ENCODE measurements around the gene ATP6V0B. TPM values are rescaled to one million over a fixed set of nuclear protein-coding genes. Genes with fewer than 3 reads are reported as not detected.

The ATP6V0B gene
- total RNA-seq, 1 donor from 2014 or later = 205 TPM

DNA sequence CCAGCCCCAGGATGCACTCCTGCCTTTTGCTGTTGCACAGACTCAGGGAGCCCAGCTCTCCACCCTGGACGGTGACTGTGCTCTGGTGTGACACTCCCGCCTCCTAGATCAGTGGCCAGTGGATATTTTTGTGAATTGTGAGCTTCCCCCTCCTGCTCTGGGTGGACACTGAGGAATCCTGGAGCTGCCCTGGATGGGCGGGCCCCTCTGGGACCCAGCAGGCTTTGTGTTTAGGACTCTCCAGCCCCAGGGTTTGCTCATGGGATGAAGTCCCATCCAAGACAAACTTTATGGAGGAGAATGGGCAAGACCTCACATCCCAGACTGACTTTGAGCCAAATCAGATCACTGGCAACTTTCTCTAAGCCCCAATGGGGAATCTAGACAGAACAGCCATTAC, 40.4 kb downstream of the ATP6V0B start:
- ATAC-seq (no peak), DNase-seq (no peak)
- no peaks in the 10 kb centered on the region for H3K4me1 ChIP-seq
- intact Hi-C loops (cut with DNase I) = no loop called here
- H3K27me3 ChIP-seq (ENCODE audit: low read depth) = no peaks in the 10 kb centered on the region
- no peaks in the 10 kb centered on the region for H3K36me3 ChIP-seq
- H3K4me3 ChIP-seq = no peak overlapping the region
- TF ChIP-seq, protein P1, sequence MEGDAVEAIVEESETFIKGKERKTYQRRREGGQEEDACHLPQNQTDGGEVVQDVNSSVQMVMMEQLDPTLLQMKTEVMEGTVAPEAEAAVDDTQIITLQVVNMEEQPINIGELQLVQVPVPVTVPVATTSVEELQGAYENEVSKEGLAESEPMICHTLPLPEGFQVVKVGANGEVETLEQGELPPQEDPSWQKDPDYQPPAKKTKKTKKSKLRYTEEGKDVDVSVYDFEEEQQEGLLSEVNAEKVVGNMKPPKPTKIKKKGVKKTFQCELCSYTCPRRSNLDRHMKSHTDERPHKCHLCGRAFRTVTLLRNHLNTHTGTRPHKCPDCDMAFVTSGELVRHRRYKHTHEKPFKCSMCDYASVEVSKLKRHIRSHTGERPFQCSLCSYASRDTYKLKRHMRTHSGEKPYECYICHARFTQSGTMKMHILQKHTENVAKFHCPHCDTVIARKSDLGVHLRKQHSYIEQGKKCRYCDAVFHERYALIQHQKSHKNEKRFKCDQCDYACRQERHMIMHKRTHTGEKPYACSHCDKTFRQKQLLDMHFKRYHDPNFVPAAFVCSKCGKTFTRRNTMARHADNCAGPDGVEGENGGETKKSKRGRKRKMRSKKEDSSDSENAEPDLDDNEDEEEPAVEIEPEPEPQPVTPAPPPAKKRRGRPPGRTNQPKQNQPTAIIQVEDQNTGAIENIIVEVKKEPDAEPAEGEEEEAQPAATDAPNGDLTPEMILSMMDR (IDR thresholded peaks at IDR 0.05) = no peak
- H3K27ac ChIP-seq = no peak overlapping the region
- H3K9me3 ChIP-seq = no peaks in the 10 kb centered on the region

DNA sequence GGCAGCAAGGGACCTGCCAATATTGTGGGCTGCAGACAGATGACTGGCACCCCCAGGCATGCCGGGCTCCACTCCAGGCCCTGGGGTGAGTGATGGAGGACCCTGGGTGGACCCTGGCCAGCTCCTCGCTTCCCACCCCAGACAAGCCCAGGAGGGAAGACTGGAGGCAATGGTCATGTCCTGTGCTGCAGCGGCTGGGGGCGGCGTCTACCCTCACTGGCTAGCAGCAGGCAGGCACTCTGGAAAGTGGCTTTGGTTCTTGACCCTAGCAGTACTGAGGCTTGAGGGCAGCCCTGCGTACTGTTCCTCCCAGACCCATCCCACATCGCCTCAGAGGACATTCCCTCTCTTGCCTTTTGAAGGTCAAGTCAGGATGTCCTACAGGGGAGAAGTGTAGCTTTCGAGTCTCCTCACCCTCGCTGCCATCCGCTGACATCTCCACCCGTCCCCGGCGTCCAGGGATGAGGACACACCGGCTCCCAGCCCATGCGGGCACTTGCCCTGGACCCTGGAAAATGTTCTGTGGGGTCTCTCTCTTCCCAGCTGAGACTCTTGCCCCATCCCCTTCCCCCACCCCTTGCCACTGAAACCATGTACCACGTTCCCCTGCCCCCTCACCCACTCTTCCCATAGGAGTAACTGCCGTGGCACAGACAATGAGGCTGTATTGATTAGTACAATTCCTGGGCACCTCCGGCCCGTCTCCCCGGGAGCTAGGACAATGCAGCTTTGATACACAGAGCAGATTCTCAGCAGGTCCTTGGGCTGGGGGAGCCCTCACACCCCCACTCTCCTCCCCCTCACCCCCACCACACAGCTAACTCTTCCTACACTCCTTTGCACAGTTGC, 41.5 kb downstream of the ATP6V0B start:
- Histone ChIP-seq H3K36me3 (no peaks in the 10 kb centered on the region), H3K4me1 (no peaks in the 10 kb centered on the region), H3K27me3 (ENCODE audit: low read depth) (no peaks in the 10 kb centered on the region), H3K9me3 (no peaks in the 10 kb centered on the region), H3K27ac (no peak overlapping the region), H3K4me3 (no peak overlapping the region)
- ATAC-seq (no peak), DNase-seq (no peak)
- intact Hi-C loops (cut with DNase I) = no loop called here
- TF ChIP-seq, protein P1 (IDR thresholded peaks at IDR 0.05) = no peak

DNA sequence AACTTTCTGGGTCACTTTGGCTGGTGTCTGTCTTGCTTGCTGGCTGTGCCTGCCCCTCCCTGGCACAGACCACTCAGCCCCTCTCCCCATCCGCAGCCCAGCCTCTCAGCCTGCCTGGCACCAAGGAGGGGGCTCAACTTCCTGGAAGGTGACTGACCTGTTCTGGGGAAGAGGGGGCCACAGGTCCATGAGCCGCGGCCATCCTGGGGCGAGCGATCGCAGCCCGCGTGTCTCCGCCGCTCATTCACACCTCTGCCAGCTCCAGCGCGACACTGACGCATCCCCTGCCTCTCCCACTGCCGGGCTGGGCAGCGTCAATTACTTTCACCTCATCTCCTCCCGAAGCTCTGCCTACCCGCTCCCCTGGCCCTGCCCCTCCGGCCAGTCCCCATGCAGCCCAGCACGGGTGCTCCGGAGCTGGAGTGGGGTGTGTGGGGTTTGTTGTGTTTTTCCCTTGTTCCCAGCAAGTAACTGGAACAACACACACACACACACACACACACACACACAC, 42.2 kb downstream of the ATP6V0B start:
- Histone ChIP-seq H3K27ac (no peak overlapping the region), H3K4me1 (no peaks in the 10 kb centered on the region), H3K27me3 (ENCODE audit: low read depth) (no peaks in the 10 kb centered on the region), H3K9me3 (no peaks in the 10 kb centered on the region), H3K36me3 (no peaks in the 10 kb centered on the region), H3K4me3 (no peak overlapping the region)
- intact Hi-C loops (cut with DNase I) = no loop called here
- DNase-seq (no peak), ATAC-seq (no peak)
- TF ChIP-seq, protein P1 (IDR thresholded peaks at IDR 0.05) = no peak

DNA sequence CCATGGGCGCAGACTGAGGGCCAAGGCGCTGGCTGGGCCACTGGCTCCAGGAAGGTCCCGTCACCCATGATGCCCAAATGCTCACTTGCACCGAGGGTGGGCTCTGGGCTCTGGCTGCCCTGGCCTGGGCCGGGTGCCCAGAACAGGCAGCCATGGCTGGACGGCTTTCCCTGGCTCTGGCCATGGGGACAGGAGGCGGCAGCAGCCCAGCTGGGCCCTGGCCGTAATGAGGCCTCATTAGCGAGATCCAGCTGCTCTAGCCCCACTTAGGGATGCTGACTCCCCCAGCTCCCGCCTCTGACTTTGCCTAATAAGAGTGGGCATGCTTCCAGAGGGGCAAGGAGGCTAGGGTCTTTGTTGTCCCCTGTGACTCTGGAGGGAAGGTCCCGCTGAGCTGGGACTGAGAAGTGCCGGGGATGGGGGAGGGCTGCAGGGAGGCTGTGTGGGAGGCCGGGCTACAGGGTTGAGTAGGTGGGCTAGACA, 44.7 kb downstream of the ATP6V0B start:
- TF ChIP-seq, protein P1 (IDR thresholded peaks at IDR 0.05) = no peak
- H3K27me3 ChIP-seq (ENCODE audit: low read depth) = no peaks in the 10 kb centered on the region
- DNase-seq = no peak

DNA sequence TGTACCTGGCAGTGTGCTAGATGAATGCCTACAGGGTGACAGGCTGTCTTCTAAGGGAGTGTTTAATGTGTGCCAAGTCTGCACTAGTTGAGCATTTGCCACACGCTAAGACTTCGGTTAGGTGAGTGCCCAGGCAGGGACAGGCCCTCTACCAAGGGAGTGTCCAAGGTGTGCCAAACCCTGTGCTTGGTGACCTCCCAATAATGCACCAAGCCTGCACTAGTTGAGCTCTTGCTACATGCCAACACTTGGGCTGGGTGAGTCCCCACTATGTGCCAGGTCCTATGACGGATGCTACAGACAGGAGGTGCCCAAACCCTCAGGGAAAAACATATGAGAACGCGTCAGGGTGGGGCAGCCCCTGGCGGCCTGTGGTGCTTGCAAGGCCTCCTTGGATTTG, 45.7 kb downstream of the ATP6V0B start:
- no peak for ATAC-seq
- intact Hi-C loops (cut with DNase I) = no loop called here
- TF ChIP-seq, protein P1 (IDR thresholded peaks at IDR 0.05) = no peak
- no peak overlapping the region for H3K27ac ChIP-seq
- peaks cover 3% of the 10 kb centered on the region for H3K36me3 ChIP-seq
- no peak for DNase-seq
- H3K27me3 ChIP-seq (ENCODE audit: low read depth) = no peaks in the 10 kb centered on the region
- H3K4me3 ChIP-seq = no peak overlapping the region
- H3K4me1 ChIP-seq = no peaks in the 10 kb centered on the region
- no peaks in the 10 kb centered on the region for H3K9me3 ChIP-seq

More for the DNA sequence above, 44.7 kb downstream of the ATP6V0B start:
- H3K36me3 ChIP-seq = peaks cover 3% of the 10 kb centered on the region
- ATAC-seq = no peak
- H3K27ac ChIP-seq = no peak overlapping the region
- H3K4me1 ChIP-seq = no peaks in the 10 kb centered on the region
- H3K9me3 ChIP-seq = no peaks in the 10 kb centered on the region
- intact Hi-C loops (cut with DNase I) = no loop called here
- H3K4me3 ChIP-seq = no peak overlapping the region

Measured in lower lobe of right lung (tissue), 2 donors.